Esophagus squamous epithelium (tissue), 4 donors: ENCODE measurements around the gene ANO6.

Experiments used
- CTCF ChIP-seq, 6 experiments: fragments of 450-650 bp in 4 of 6; fragments of 200-600 bp in 2 of 6; sonication (generic) in 2 of 6; IDR thresholded peaks; one replicate each; pipeline ENCODE4 v1.5.1; 2016 to 2019; ENCODE audit warnings: antibody characterized with exemption in 6 of 6, mild to moderate bottlenecking in 4 of 6, moderate library complexity in 4 of 6
- POLR2A ChIP-seq, 4 donors: fragments of 450-650 bp; IDR thresholded peaks; one replicate each; pipeline ENCODE4 v1.6.1; 2017; ENCODE audit warnings: antibody characterized with exemption in 4 of 4, mild to moderate bottlenecking in 4 of 4, moderate library complexity in 3 of 4

- TF ChIP-seq CTCF (IDR thresholded peaks at IDR 0.05) (no peak), POLR2A (IDR thresholded peaks at IDR 0.05) (no peak)
Measured at GRCh38 chr12:45189766-45190403, 26.0 kb upstream of the ANO6 start.
